Esophagus muscularis mucosa (tissue), 4 donors: ENCODE measurements around the gene LTBP2. TPM values are rescaled to one million over a fixed set of nuclear protein-coding genes. Genes with fewer than 3 reads are reported as not detected.

ENCODE experiments used
- DNase-seq: peaks from one replicate; pipeline ENCODE4 v3.0.0-alpha.2; 2017; ENCODE audit errors: extremely low spot score
- H3K27ac ChIP-seq, 4 donors: fragments of 200-600 bp; sonication (generic); replicated peaks in 1 of 4; 1 replicate in 3 of 4; 2 replicates in 1 of 4; pipeline ENCODE4 v1.5.1; 2016 to 2019; ENCODE audit warnings: mild to moderate bottlenecking in 1 of 4
- H3K27me3 ChIP-seq, 4 donors: fragments of 200-600 bp; sonication (generic); one replicate each; pipeline versions ENCODE4 v1.5.1 to v1.6.0; 2016 to 2019
- H3K36me3 ChIP-seq, 4 donors: fragments of 200-600 bp; sonication (generic); one replicate each; pipeline ENCODE4 v1.5.1; 2016 to 2019
- H3K4me1 ChIP-seq, 4 donors: fragments of 200-600 bp; sonication (generic); one replicate each; pipeline ENCODE4 v1.5.1; 2016 to 2019
- H3K4me3 ChIP-seq, 4 donors: fragments of 200-600 bp; sonication (generic); 1 replicate in 2 of 4; 2 replicates in 2 of 4; pipeline ENCODE4 v1.5.1; 2016 to 2019; ENCODE audit warnings: mild to moderate bottlenecking in 4 of 4, moderate library complexity in 1 of 4
- H3K9me3 ChIP-seq, 4 donors: fragments of 200-600 bp; sonication (generic); 1 replicate in 3 of 4; 2 replicates in 1 of 4; pipeline ENCODE4 v1.5.1; 2016 to 2019
- CTCF ChIP-seq, 3 experiments: fragments of 200-600 bp in 2 of 3; fragments of 450-650 bp in 1 of 3; sonication (generic) in 2 of 3; IDR thresholded peaks; one replicate each; pipeline ENCODE4 v1.5.1; 2017 to 2019; ENCODE audit warnings: antibody characterized with exemption in 3 of 3, mild to moderate bottlenecking in 2 of 3, moderate library complexity in 1 of 3
- EP300 ChIP-seq: sonication (generic); formaldehyde crosslinking; IDR thresholded peaks from one replicate; pipeline ENCODE4 v1.6.1; 2017; ENCODE audit warnings: antibody characterized with exemption
- POLR2A ChIP-seq: fragments of 450-650 bp; IDR thresholded peaks from one replicate; pipeline ENCODE4 v1.6.1; 2017; ENCODE audit warnings: antibody characterized with exemption, moderate library complexity, mild to moderate bottlenecking, low read depth
- POLR2AphosphoS5 ChIP-seq, 2 donors: sonication (generic); formaldehyde crosslinking; IDR thresholded peaks; one replicate each; pipeline ENCODE4 v1.6.1; 2017; ENCODE audit warnings: antibody characterized with exemption in 2 of 2
- WGBS: methylation state at CpG from one replicate; pipeline ENCODE4 v1.1.5; 2018; 5-methylcytosine and 5-hydroxymethylcytosine counted together
- intact Hi-C: fragments of 100-400 bp; cut with DNase I; formaldehyde crosslinking; loops from one replicate; pipeline ENCODE4 v1.15.1; 2023
- total RNA-seq, 4 donors: library from RNA; depleted of rRNA; stranded (reverse); fragments of >200 nt; gene quantifications; one replicate each; pipeline versions ENCODE4 v1.1.0 to v1.2.1, GENCODE V29; 2016

The LTBP2 gene
- total RNA-seq, 4 donors from 2014 or later: 62.0 to 151 (median 109) TPM

GRCh38 chr14:74612350-74613021, 449 bp upstream of the LTBP2 start:
- Histone ChIP-seq H3K9me3 (no peaks in the 10 kb centered on the region), H3K36me3 (no peaks in the 10 kb centered on the region), H3K4me3 (peak overlapping the region; percentile 70 to 87 (median 72)), H3K4me1 (peaks cover 22 to 51% (median 32%) of the 10 kb centered on the region in 4 donors), H3K27me3 (peaks cover 0 to 33% (median 4%) of the 10 kb centered on the region in 4 donors), H3K27ac (peak overlapping the region; percentile 53 to 71 (median 62))
- DNase-seq: no peak
- intact Hi-C loops: loop anchor here (1.0 to 5.0 kb wide), 2 partner anchors 111 to 250 kb away; no protein-coding TSS in a partner anchor
- 8% methylated on average over 40 of the region's 69 CpGs for WGBS
- TF ChIP-seq CTCF (IDR thresholded peaks at IDR 0.05) (peak; percentile 63 to 81 (median 77)), POLR2AphosphoS5 (IDR thresholded peaks at IDR 0.05) (no peak)

DNA sequence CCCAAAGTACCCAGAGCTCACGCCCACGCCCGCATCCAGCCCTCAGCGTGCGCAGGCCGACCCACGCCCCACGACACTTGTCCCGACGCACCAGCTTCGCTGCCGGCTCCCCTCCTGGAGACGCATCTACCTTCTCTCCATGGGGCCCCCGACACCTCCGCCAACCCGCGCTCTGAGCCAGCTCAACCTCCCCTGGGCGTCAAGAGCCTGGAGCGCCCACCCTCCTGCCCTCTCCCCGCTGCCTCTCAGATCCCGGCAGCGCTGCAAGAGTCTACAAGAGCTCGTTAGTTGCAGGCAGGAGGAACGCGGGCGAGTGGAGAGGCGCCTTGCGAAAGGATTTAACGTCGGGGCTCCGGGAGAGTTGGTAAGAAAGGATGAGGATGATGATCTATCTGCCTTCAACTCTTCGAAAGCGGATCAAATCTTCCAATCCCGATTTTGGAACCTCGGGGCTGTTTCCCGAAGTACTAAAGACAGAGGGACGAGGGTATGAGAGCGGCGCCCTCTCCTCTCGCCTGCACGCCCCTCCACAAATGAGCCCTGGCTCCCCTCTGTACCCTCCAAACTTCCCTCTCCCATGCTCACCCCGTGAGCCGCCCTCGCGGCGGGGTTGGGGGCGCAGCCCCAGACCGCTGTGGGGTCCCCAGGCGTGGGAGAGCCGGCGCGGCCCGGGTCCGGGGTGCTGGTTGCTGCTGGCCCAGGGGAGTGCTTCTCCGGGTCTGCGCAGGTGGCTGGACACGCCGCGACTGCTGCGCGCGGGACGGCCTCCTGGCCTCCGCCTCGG, 979 bp downstream of the LTBP2 start:
- intact Hi-C loops: loop anchor here (5.0 kb wide), 1 partner anchor 249 kb away; no protein-coding TSS in a partner anchor
- H3K27me3 ChIP-seq: peaks cover 0 to 24% (median 4%) of the 10 kb centered on the region in 4 donors
- H3K36me3 ChIP-seq: no peaks in the 10 kb centered on the region
- DNase-seq: no peak
- peaks cover 13 to 47% (median 26%) of the 10 kb centered on the region in 4 donors for H3K4me1 ChIP-seq
- TF ChIP-seq CTCF (IDR thresholded peaks at IDR 0.05): no peak
- TF ChIP-seq POLR2AphosphoS5 (IDR thresholded peaks at IDR 0.05): no peak
- no peak for TF ChIP-seq POLR2A
- no peak for TF ChIP-seq EP300
- H3K4me3 ChIP-seq: peak overlapping the region; percentile 70 to 87 (median 72)
- WGBS: 42% methylated on average over 35 of the region's 65 CpGs
- no peaks in the 10 kb centered on the region for H3K9me3 ChIP-seq
- peak overlapping the region; percentile 53 to 71 (median 62) for H3K27ac ChIP-seq

- Histone ChIP-seq H3K4me1 (peaks cover 13 to 55% (median 30%) of the 10 kb centered on the region in 4 donors), H3K27ac (peak overlapping the region in 1 of 4 donors; percentile 71), H3K36me3 (no peaks in the 10 kb centered on the region), H3K27me3 (peaks cover 0 to 18% (median 4%) of the 10 kb centered on the region in 4 donors), H3K9me3 (no peaks in the 10 kb centered on the region), H3K4me3 (peak overlapping the region; percentile 70 to 87 (median 72))
- DNase-seq: no peak
- no peak for TF ChIP-seq CTCF (IDR thresholded peaks at IDR 0.05)
- TF ChIP-seq POLR2A: no peak
- no peak for TF ChIP-seq POLR2AphosphoS5 (IDR thresholded peaks at IDR 0.05)
- no peak for TF ChIP-seq EP300
- WGBS: 85% methylated on average over 14 of the region's 26 CpGs
- intact Hi-C loops: loop anchor here (5.0 kb wide), 1 partner anchor 248 kb away; no protein-coding TSS in a partner anchor
Measured at GRCh38 chr14:74610199-74610865, 1.7 kb downstream of the LTBP2 start.

DNA sequence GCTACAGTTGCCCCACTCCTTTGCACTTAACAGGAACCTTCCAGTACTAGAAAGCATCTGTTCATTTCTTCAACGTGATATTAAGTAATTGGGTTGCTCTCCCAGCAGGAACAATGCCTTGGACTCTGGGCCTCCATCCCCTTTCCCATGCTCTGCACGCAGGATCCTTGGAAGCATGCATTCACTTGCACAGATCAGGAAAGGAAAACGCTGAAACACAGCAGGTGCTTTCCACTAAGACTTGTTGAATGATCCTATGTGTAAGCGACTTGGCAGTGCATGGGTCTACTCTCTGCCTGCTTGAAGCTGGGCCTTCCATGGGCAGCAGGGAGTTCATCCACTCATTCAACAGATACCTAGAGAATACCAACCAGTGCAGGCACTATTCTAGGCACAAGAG, 2.3 kb downstream of the LTBP2 start:
- Histone ChIP-seq H3K36me3 (no peaks in the 10 kb centered on the region), H3K9me3 (no peaks in the 10 kb centered on the region), H3K4me1 (peaks cover 13 to 61% (median 33%) of the 10 kb centered on the region in 4 donors), H3K27ac (no peak overlapping the region), H3K4me3 (peak overlapping the region; percentile 70 to 87 (median 72)), H3K27me3 (peaks cover 0 to 17% (median 4%) of the 10 kb centered on the region in 4 donors)
- TF ChIP-seq POLR2A (no peak), EP300 (no peak), CTCF (IDR thresholded peaks at IDR 0.05) (no peak), POLR2AphosphoS5 (IDR thresholded peaks at IDR 0.05) (no peak)
- 52% methylated on average over 4 of the region's 4 CpGs for WGBS
- intact Hi-C loops: loop anchor here (5.0 to 10.0 kb wide), 2 partner anchors 185 to 247 kb away; no protein-coding TSS in a partner anchor
- DNase-seq: no peak
